Activated naive CD4-positive, alpha-beta T cell treated with anti-CD3 and anti-CD28 coated beads for 36 hours (primary cell): ENCODE data around the gene COX6B2. TPM values are rescaled to one million over a fixed set of nuclear protein-coding genes. Genes with fewer than 3 reads are reported as not detected.
"Not testable (repeated sequence)": the region's sequence is repeated elsewhere in the genome, so short reads cannot be mapped to it uniquely, and the experiment has no call there.

Experiments used
- CTCF ChIA-PET: fragments of 350-600 bp; sonication (Branson Sonifier 250); formaldehyde crosslinking; loops from one replicate; lab custom pipeline; 2021; ENCODE audit warnings: antibody characterized with exemption; lab: Charles Lee
- DNase-seq: peaks from one replicate; pipeline ENCODE4 v3.0.0-alpha.2; 2020
- H3K27ac Mint-ChIP-seq: one replicate; pipeline ENCODE4 v1.8.0; 2021; ENCODE audit warnings: mild to moderate bottlenecking, mixed read lengths
- H3K27me3 Mint-ChIP-seq: one replicate; pipeline ENCODE4 v1.8.0; 2021; ENCODE audit warnings: low read depth, mixed read lengths
- H3K36me3 Mint-ChIP-seq: one replicate; pipeline ENCODE4 v1.8.0; 2021; ENCODE audit warnings: low read depth, mixed read lengths
- H3K4me1 Mint-ChIP-seq: one replicate; pipeline ENCODE4 v1.8.0; 2021; ENCODE audit warnings: low read depth, mixed read lengths
- H3K4me3 Mint-ChIP-seq: one replicate; pipeline ENCODE4 v1.8.0; 2021; ENCODE audit warnings: mild to moderate bottlenecking, moderate library complexity, mixed read lengths
- H3K9me3 Mint-ChIP-seq: one replicate; pipeline ENCODE4 v1.8.0; 2021; ENCODE audit warnings: mixed read lengths
- intact Hi-C: fragments of 100-400 bp; cut with micrococcal nuclease; formaldehyde crosslinking; loops from one replicate; pipeline ENCODE4 v1.15.1; 2023
- total RNA-seq, 2 experiments: library from RNA; stranded (reverse); gene quantifications; one replicate each; pipeline ENCODE4 v1.2.3, GENCODE V29; 2021

Gene COX6B2, protein sequence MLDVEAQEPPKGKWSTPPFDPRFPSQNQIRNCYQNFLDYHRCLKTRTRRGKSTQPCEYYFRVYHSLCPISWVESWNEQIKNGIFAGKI
- under 1 TPM; 0.57 to 0.64 TPM for total RNA-seq

DNA sequence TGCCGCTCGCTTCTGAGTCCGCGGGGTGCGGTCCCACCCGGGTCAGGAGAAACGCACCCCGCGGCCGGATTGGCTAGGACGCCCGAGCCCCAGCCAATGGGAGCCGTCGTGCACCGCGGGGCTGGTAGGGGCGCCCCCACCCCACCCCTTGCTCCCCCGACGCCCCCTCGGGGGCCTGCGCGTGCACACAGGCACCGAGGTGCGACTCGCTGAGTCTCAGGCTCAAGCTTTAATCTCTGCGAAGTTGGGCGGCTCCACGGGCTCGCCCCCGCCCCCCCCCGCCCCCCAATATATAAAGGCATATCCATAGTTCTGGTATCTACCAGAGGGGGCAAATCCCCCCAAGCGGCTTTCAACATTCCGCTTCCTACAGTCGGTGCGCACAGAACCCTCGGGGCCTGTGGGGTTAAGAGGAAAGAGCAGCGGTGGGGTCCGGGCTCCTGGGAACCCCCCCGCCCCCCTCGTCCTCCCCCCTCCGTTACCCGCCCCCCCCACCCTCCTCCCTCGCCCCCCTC, at the start of gene COX6B2:
Gene COX6B2 (minus strand): TSS at position 22 of the 515 bp plus-strand sequence. CDS start 198 bp downstream, outside the sequence.
- CTCF ChIA-PET, result no interaction called here
- no peaks in the 10 kb centered on the region for H3K36me3 Mint-ChIP-seq
- H3K9me3 Mint-ChIP-seq, result no peaks in the 10 kb centered on the region
- no peak within 1 kb of the TSS for H3K27ac Mint-ChIP-seq
- peak within 1 kb of the TSS; percentile 73 for H3K4me3 Mint-ChIP-seq
- DNase-seq, result no peak
- intact Hi-C loops, result loop anchor here (1.0 to 5.0 kb wide), 2 partner anchors 15 to 52 kb away; partner anchors contain the start of gene KMT5C
- peaks cover 15% of the 10 kb centered on the region for H3K4me1 Mint-ChIP-seq
- H3K27me3 Mint-ChIP-seq, result peaks cover 49% of the 10 kb centered on the region

- Mint-ChIP-seq H3K4me3 (no peak overlapping the region), H3K27ac (no peak overlapping the region), H3K9me3 (no peaks in the 10 kb centered on the region), H3K36me3 (peaks cover 52% of the 10 kb centered on the region), H3K27me3 (no peaks in the 10 kb centered on the region), H3K4me1 (peaks cover 33% of the 10 kb centered on the region)
- DNase-seq, result no peak
- CTCF ChIA-PET, result interaction anchor here (0.7 kb wide), 1 partner anchor 101 kb away, joined by 3 read pairs; no protein-coding TSS in a partner anchor
- intact Hi-C loops, result no loop called here
Observed at GRCh38 chr19:55402509-55402908, 48.0 kb upstream of the COX6B2 start.

- not testable (repeated sequence) for H3K27me3 Mint-ChIP-seq
Observed at GRCh38 chr19:55401390-55401789, 46.9 kb upstream of the COX6B2 start.

DNA sequence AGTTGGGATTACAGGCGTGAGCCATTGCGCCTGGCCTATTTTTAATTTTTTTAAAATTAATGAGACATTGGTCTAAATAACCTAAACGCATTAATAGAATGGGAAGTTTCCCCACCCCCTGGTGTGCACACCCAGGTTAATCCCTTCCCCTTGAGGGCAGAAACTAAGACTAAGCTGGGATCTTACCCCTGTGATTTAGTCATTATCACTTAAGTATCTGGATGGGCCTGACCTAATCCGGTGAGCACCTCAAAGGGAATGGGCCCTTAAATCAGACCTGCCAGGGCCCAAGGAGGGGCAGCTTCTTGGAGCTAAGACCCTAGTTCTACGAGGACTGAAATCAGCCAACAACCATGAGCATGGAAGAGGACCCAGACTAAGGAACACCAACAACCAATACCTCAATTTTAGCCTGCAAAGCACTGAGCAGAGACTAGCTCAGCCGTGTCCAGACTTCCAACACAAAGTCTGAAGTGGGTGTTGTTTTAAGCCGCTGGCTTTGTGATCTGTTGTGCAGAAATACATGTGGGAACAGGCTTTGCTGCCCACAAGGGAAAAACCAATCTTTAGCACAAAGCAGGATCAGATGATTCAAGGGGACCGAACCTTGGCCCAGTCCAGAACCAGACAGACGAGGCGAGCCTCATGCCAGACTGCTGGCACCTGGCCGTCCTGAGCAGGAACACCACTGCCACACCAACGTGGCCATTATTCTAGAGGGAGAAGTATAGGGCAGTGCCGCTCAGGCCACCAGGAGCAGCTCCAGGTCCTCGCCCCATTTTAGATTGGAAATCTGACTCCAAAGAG, 46.0 kb upstream of the COX6B2 start:
- H3K4me1 Mint-ChIP-seq, result peaks cover 21% of the 10 kb centered on the region
- no peak overlapping the region for H3K27ac Mint-ChIP-seq
- H3K9me3 Mint-ChIP-seq, result no peaks in the 10 kb centered on the region
- CTCF ChIA-PET, result no interaction called here
- intact Hi-C loops, result no loop called here
- H3K4me3 Mint-ChIP-seq, result peak overlapping the region; percentile 32
- DNase-seq, result no peak
- H3K36me3 Mint-ChIP-seq, result peaks cover 37% of the 10 kb centered on the region
- H3K27me3 Mint-ChIP-seq, result no peaks in the 10 kb centered on the region

More at GRCh38 chr19:55401390-55401789, 46.9 kb upstream of the COX6B2 start:
- intact Hi-C loops, DNase-seq, H3K27ac Mint-ChIP-seq, CTCF ChIA-PET, H3K9me3 Mint-ChIP-seq, H3K4me3 Mint-ChIP-seq: not testable (repeated sequence)
- H3K36me3 Mint-ChIP-seq, result peaks cover 46% of the 10 kb centered on the region
- peaks cover 30% of the 10 kb centered on the region for H3K4me1 Mint-ChIP-seq

DNA sequence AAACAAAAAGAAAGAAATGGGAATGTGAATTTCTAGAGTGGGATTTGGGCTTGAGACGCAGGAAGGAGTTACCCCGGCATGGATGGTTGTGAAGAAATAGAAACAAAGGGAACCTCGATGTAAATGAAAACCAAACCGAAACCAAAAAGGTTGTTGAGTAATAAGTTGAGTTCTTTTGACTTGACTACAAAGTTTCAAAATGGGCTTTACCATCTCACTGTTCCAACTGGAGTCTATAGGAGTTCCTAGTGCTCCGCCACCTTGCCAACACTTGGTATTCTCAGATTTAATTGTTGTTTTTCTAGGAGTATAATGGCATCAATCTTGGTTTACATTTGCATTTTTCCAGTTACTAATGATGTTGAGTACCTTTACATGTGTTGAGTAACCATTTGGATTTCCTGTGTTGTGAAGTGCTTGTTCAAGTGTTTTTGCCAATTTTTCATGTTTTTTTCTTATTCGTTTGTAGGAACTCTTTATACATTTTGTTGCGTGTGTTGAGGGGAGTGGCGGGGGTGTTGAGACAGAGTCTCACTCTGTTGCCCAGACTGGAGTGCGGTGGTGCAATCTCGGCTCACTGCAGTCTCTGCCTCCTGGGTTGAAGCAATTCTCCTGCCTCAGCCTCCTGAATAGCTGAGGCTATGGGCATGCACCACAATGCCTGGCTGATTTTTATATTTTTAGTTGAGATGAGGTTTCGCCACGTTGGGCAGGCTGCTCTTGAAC, 43.8 kb upstream of the COX6B2 start:
- CTCF ChIA-PET, result no interaction called here
- Mint-ChIP-seq H3K4me3 (no peak overlapping the region), H3K27ac (no peak overlapping the region), H3K4me1 (peaks cover 18% of the 10 kb centered on the region), H3K9me3 (no peaks in the 10 kb centered on the region), H3K36me3 (peaks cover 25% of the 10 kb centered on the region), H3K27me3 (no peaks in the 10 kb centered on the region)
- no peak for DNase-seq
- intact Hi-C loops, result no loop called here

DNA sequence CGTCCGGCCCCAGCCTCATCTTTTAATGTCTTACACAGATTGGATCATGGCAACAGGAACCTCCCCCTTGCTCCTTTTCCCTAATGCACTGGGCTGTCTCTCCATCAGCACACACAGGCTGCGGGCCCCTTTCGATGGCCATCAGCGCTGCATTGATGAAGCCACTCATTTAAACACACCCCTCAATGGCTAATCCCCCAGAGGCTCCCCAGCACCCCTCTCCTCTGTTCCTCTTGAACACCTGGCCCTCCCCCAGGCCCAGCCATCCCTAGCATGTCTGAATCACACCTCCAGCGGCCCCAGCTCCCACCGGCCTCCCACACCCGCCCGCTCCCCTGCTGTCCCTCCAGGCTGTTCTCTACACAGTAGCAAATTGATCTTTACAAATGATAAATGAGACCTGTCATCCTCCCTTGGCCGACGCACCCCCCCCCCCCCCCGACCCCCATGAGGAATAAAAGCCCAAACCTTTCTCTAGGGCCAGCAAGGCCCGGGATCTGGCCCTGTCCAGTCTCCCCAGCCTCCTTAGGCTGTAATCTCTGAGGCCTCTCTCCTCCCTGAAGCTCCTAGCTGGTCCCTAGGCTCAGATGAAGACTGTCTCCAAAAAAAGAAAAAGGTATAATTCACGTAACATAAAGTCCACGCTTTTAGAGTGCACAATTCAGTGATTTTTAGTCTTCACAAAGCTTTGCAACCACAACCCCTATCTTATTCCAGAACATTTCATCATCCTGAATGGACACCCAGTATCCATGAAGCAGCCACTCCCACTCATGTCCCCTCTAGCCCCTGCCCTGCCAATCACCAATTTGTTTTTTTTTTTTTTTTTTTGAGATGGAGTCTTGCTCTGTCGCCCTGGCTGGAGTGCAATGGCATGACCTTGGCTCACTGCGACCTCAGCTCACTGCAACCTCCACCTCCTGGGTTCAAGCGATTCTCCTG, 38.6 kb upstream of the COX6B2 start:
- Mint-ChIP-seq H3K27me3 (no peaks in the 10 kb centered on the region), H3K27ac (no peak overlapping the region), H3K4me3 (no peak overlapping the region), H3K4me1 (peaks cover 31% of the 10 kb centered on the region), H3K36me3 (peaks cover 21% of the 10 kb centered on the region), H3K9me3 (no peaks in the 10 kb centered on the region)
- no peak for DNase-seq
- intact Hi-C loops, result no loop called here
- CTCF ChIA-PET, result no interaction called here

- Mint-ChIP-seq H3K9me3 (no peaks in the 10 kb centered on the region), H3K27me3 (no peaks in the 10 kb centered on the region), H3K36me3 (peaks cover 32% of the 10 kb centered on the region), H3K27ac (no peak overlapping the region), H3K4me1 (peaks cover 35% of the 10 kb centered on the region), H3K4me3 (no peak overlapping the region)
- CTCF ChIA-PET, result no interaction called here
- intact Hi-C loops, result no loop called here
- no peak for DNase-seq
Observed at GRCh38 chr19:55391702-55392615, 37.4 kb upstream of the COX6B2 start.

DNA sequence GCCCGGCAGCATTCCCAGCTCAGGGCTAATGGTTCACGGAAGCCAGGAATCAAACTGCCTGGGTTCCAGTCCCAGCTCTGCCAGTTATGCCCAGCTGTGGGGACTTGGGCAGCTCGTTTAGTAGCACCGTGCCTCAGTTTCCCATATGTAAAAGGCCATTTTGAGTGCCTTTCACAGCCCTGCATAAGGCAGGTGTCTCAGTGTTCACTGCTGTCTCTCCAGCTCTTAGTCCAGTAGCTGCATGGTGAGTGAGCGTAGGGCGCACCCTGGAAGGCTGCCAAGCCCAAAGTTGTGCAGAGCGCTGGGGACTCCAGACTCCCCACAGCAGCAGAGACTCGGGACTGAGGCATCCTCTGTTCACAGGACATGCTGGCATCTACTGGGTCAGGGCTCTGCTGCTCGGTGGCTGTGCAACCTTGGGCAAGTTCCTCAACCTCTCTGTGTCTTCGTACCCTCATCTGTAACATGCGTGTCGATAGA, 36.7 kb upstream of the COX6B2 start:
- Mint-ChIP-seq H3K27me3 (no peaks in the 10 kb centered on the region), H3K4me1 (peaks cover 42% of the 10 kb centered on the region), H3K9me3 (no peaks in the 10 kb centered on the region), H3K27ac (no peak overlapping the region), H3K36me3 (peaks cover 40% of the 10 kb centered on the region), H3K4me3 (no peak overlapping the region)
- CTCF ChIA-PET, result interaction anchor here (0.6 kb wide), 1 partner anchor 31 kb away, joined by 5 read pairs; no protein-coding TSS in a partner anchor
- intact Hi-C loops, result no loop called here
- no peak for DNase-seq

DNA sequence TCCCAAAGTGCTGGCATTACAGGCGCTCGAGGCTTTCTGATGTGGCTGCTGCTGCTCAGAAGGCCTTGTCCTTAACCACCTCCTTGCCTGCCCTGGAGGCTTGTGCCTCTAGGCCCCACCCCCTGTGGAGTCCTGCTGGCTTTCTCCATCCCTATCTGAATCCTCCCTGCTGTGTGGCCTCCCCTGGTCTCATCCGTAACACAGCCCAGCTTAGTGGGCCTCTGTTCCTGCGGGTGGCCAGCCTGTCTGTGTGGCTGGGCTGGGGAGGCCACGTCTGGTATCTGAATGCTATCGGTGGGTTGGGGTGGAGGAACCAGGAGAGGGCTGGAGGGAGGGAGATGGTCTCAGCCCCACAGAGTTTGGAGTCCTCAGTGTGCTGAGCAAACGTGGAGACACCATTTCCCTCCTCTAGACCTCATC, 36.0 kb upstream of the COX6B2 start:
- no peaks in the 10 kb centered on the region for H3K9me3 Mint-ChIP-seq
- peaks cover 46% of the 10 kb centered on the region for H3K36me3 Mint-ChIP-seq
- CTCF ChIA-PET, result no interaction called here
- no peaks in the 10 kb centered on the region for H3K27me3 Mint-ChIP-seq
- no peak for DNase-seq
- intact Hi-C loops, result no loop called here
- H3K4me1 Mint-ChIP-seq, result peaks cover 43% of the 10 kb centered on the region
- H3K4me3 Mint-ChIP-seq, result no peak overlapping the region
- H3K27ac Mint-ChIP-seq, result peak overlapping the region; percentile 5

DNA sequence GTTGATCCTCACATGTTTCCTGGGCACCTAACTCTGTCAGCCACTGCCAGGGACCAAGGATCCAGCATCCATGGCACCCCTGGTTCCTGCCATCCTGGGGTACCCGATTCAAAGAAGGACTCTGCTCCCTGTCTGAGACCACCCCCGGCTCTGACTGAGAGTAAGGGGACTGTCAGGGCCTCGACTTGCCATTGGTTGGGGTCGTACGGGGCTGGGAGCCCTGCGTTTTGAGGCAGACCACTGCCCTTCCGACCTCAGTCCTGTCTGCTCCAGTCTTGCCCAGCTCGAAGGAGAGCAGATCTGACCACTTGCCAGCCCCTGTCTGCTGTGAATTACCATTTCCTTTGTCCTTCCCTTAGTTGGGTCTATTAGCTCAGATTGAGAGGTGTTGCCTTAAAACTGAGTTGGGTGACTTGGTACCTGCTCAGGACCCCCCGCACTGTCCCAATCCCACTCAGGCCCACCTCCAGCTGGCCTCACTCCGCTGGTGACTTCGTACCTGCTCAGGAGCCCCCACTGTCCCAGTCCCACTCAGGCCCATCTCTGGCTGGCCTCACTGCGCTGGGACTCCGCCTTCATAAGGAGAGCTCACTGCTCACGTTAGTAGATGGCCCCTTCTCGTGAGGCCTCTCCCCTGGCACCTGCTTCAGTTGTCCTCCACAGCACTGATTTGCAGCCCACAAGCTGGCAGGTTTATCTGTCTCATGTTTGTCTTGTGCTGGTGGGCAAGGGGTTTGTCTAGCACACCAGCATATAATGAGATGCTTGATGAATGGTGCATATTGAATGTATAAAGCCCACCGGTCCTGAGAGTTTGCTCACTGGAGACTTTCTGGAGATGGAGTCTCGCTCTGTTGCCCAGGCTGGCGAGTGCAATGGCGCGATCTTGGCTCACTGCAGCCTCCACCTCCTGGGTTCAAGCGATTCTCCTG, 35.1 kb upstream of the COX6B2 start:
- H3K9me3 Mint-ChIP-seq, result no peaks in the 10 kb centered on the region
- peak overlapping the region; percentile 63 for H3K27ac Mint-ChIP-seq
- intact Hi-C loops, result loop anchor here (5.0 kb wide), 2 partner anchors 253 to 927 kb away; partner anchors contain the start of genes LENG9, ZNF580 and ZNF581
- peaks cover 46% of the 10 kb centered on the region for H3K36me3 Mint-ChIP-seq
- H3K4me3 Mint-ChIP-seq, result peak overlapping the region; percentile 26
- CTCF ChIA-PET, result interaction anchor here (0.6 kb wide), 2 partner anchors 15 to 957 kb away, joined by 3 read pairs; no protein-coding TSS in a partner anchor
- no peaks in the 10 kb centered on the region for H3K27me3 Mint-ChIP-seq
- peaks cover 43% of the 10 kb centered on the region for H3K4me1 Mint-ChIP-seq
- no peak for DNase-seq
